ENCODE results near the gene KCNE3. TPM values are rescaled to one million over a fixed set of nuclear protein-coding genes. Genes with fewer than 3 reads are reported as not detected.

KCNE3 gene
- total RNA-seq, 3 donors from 2014 or later (not counting 1 experiment from before 2014, with no cell fraction given): 0.82 to 3.6 (median 1.3) TPM

GRCh38 chr11:74468058-74468457 lies 709 bp upstream of the KCNE3 start:
- Mint-ChIP-seq H3K36me3 (no peaks in the 10 kb centered on the region), H3K27me3 (ENCODE audit: low read depth in 2 of 2) (peaks cover 30 to 40% of the 10 kb centered on the region in 2 donors), H3K9me3 (no peaks in the 10 kb centered on the region), H3K27ac (no peak overlapping the region), H3K4me1 (no peaks in the 10 kb centered on the region), H3K4me3 (no peak overlapping the region)
- Histone ChIP-seq H3K4me1 (ENCODE audit: control insufficient read depth, insufficient read depth, low read length) (peaks cover 3% of the 10 kb centered on the region), H3K27me3 (ENCODE audit: control insufficient read depth, insufficient read depth, low read length) (peaks cover 4% of the 10 kb centered on the region), H3K9me3 (ENCODE audit: control insufficient read depth, insufficient read depth, low read length) (no peaks in the 10 kb centered on the region), H3K36me3 (ENCODE audit: control insufficient read depth, insufficient read depth, low read length) (no peaks in the 10 kb centered on the region), H3K4me3 (ENCODE audit: low read length) (no peak overlapping the region), H3K27ac (ENCODE audit: low read length) (no peak overlapping the region)
- ATAC-seq (no peak), DNase-seq (no peak)
- intact Hi-C loops (cut with micrococcal nuclease): no loop called here
- WGBS (ENCODE audit: insufficient coverage): 88% methylated on average over 4 of the region's 4 CpGs
- TF ChIP-seq, protein P1, sequence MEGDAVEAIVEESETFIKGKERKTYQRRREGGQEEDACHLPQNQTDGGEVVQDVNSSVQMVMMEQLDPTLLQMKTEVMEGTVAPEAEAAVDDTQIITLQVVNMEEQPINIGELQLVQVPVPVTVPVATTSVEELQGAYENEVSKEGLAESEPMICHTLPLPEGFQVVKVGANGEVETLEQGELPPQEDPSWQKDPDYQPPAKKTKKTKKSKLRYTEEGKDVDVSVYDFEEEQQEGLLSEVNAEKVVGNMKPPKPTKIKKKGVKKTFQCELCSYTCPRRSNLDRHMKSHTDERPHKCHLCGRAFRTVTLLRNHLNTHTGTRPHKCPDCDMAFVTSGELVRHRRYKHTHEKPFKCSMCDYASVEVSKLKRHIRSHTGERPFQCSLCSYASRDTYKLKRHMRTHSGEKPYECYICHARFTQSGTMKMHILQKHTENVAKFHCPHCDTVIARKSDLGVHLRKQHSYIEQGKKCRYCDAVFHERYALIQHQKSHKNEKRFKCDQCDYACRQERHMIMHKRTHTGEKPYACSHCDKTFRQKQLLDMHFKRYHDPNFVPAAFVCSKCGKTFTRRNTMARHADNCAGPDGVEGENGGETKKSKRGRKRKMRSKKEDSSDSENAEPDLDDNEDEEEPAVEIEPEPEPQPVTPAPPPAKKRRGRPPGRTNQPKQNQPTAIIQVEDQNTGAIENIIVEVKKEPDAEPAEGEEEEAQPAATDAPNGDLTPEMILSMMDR (IDR thresholded peaks at IDR 0.05): no peak

DNA sequence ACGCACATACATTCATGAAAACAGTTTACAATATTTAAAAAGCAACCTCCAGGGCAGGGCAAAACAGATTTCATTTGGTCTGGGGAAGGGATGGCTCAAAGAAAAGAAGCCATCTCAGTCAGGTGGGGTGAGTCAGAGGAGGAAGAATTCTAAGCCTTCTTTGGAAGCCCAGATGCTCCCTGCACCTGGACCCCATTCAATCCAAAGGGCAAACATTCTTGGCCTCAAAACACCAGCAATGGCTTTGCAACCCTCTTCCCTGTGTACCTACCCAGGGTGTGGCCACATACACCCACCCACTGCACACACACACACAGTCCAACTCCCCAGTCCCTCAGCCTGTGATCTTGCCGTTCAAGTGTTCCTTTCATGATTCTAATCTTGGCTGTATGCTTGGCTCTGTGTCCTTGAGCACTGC lies 2.0 kb downstream of the KCNE3 start:
- ATAC-seq (no peak), DNase-seq (no peak)
- H3K9me3 Mint-ChIP-seq: no peaks in the 10 kb centered on the region
- H3K4me1 Mint-ChIP-seq: no peaks in the 10 kb centered on the region
- Histone ChIP-seq H3K4me1 (ENCODE audit: control insufficient read depth, insufficient read depth, low read length) (peaks cover 3% of the 10 kb centered on the region), H3K9me3 (ENCODE audit: control insufficient read depth, insufficient read depth, low read length) (no peaks in the 10 kb centered on the region), H3K27me3 (ENCODE audit: control insufficient read depth, insufficient read depth, low read length) (peaks cover 4% of the 10 kb centered on the region), H3K36me3 (ENCODE audit: control insufficient read depth, insufficient read depth, low read length) (no peaks in the 10 kb centered on the region), H3K4me3 (ENCODE audit: low read length) (no peak overlapping the region), H3K27ac (ENCODE audit: low read length) (no peak overlapping the region)
- intact Hi-C loops (cut with micrococcal nuclease): no loop called here
- no peak overlapping the region for H3K27ac Mint-ChIP-seq
- H3K4me3 Mint-ChIP-seq: no peak overlapping the region
- H3K36me3 Mint-ChIP-seq: no peaks in the 10 kb centered on the region
- peaks cover 27 to 30% of the 10 kb centered on the region in 2 donors for H3K27me3 Mint-ChIP-seq (ENCODE audit: low read depth in 2 of 2)
- 45% methylated on average over 2 of the region's 2 CpGs for WGBS (ENCODE audit: insufficient coverage)
- TF ChIP-seq, protein P1 (IDR thresholded peaks at IDR 0.05): no peak

- H3K27me3 ChIP-seq (ENCODE audit: control insufficient read depth, insufficient read depth, low read length): peaks cover 4% of the 10 kb centered on the region
- Mint-ChIP-seq H3K4me3 (no peak overlapping the region), H3K27me3 (ENCODE audit: low read depth in 2 of 2) (peaks cover 27 to 30% of the 10 kb centered on the region in 2 donors), H3K27ac (no peak overlapping the region), H3K9me3 (no peaks in the 10 kb centered on the region), H3K36me3 (no peaks in the 10 kb centered on the region), H3K4me1 (no peaks in the 10 kb centered on the region)
- peaks cover 3% of the 10 kb centered on the region for H3K4me1 ChIP-seq (ENCODE audit: control insufficient read depth, insufficient read depth, low read length)
- ATAC-seq (no peak), DNase-seq (no peak)
- no peak overlapping the region for H3K4me3 ChIP-seq (ENCODE audit: low read length)
- no peaks in the 10 kb centered on the region for H3K36me3 ChIP-seq (ENCODE audit: control insufficient read depth, insufficient read depth, low read length)
- H3K27ac ChIP-seq (ENCODE audit: low read length): no peak overlapping the region
- TF ChIP-seq, protein P1 (IDR thresholded peaks at IDR 0.05): no peak
- H3K9me3 ChIP-seq (ENCODE audit: control insufficient read depth, insufficient read depth, low read length): no peaks in the 10 kb centered on the region
- intact Hi-C loops (cut with micrococcal nuclease): no loop called here
- 100% methylated on average over 1 of the region's 1 CpG for WGBS (ENCODE audit: insufficient coverage)
Measured at GRCh38 chr11:74464746-74465145, 2.6 kb downstream of the KCNE3 start.

- 71% methylated on average over 1 of the region's 1 CpG for WGBS (ENCODE audit: insufficient coverage)
- peaks cover 4% of the 10 kb centered on the region for H3K27me3 ChIP-seq (ENCODE audit: control insufficient read depth, insufficient read depth, low read length)
- no peaks in the 10 kb centered on the region for H3K4me1 Mint-ChIP-seq
Measured at GRCh38 chr11:74463216-74463615, 4.1 kb downstream of the KCNE3 start.

More at GRCh38 chr11:74463216-74463615, 4.1 kb downstream of the KCNE3 start:
- Mint-ChIP-seq H3K4me3 (no peak overlapping the region), H3K9me3 (no peaks in the 10 kb centered on the region), H3K27ac (no peak overlapping the region), H3K27me3 (ENCODE audit: low read depth in 2 of 2) (peaks cover 22 to 23% of the 10 kb centered on the region in 2 donors), H3K36me3 (no peaks in the 10 kb centered on the region)
- Histone ChIP-seq H3K9me3 (ENCODE audit: control insufficient read depth, insufficient read depth, low read length) (no peaks in the 10 kb centered on the region), H3K4me1 (ENCODE audit: control insufficient read depth, insufficient read depth, low read length) (peaks cover 3% of the 10 kb centered on the region), H3K27ac (ENCODE audit: low read length) (no peak overlapping the region), H3K36me3 (ENCODE audit: control insufficient read depth, insufficient read depth, low read length) (no peaks in the 10 kb centered on the region), H3K4me3 (ENCODE audit: low read length) (no peak overlapping the region)
- TF ChIP-seq, protein P1 (IDR thresholded peaks at IDR 0.05): no peak
- DNase-seq (no peak), ATAC-seq (no peak)
- intact Hi-C loops (cut with micrococcal nuclease): no loop called here

All from natural killer cell (primary cell).